ENCODE results near the gene TTC7B.

Gene TTC7B

DNA sequence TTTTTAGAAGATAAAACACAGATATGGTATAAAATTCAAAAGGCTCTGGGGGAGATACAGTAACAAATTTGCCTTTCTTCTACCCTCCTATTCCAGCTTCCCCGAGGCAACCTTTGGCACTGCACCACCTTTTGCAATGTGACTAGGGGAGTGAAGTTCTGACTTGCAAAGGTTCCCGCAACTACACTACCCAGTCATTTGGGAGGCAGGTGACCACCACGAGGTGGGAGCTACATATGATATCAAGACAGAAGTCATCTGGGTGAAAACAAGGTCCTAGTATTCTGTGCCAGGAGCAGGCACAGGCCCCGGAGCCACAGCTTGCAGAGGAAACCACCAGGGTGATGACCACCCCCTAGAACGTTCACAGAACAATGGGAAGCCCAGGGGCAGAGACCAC, 141.5 kb downstream of the TTC7B start:
- Histone ChIP-seq H3K27ac (replicated peaks) (no peak overlapping the region), H3K27me3 (ENCODE audit: insufficient read depth, poor library complexity, severe bottlenecking) (no peaks in the 10 kb centered on the region), H3K4me3 (replicated peaks; ENCODE audit: insufficient read depth, low read length) (no peak overlapping the region)
- TF ChIP-seq POLR2AphosphoS5 (IDR thresholded peaks at IDR 0.05; ENCODE audit: low read depth) (no peak), SPI1 (IDR thresholded peaks at IDR 0.05; ENCODE audit: borderline replicate concordance, low read depth) (no peak), GABPA (IDR thresholded peaks at IDR 0.05; ENCODE audit: low read depth) (no peak)
- TF ChIP-seq, protein P1, sequence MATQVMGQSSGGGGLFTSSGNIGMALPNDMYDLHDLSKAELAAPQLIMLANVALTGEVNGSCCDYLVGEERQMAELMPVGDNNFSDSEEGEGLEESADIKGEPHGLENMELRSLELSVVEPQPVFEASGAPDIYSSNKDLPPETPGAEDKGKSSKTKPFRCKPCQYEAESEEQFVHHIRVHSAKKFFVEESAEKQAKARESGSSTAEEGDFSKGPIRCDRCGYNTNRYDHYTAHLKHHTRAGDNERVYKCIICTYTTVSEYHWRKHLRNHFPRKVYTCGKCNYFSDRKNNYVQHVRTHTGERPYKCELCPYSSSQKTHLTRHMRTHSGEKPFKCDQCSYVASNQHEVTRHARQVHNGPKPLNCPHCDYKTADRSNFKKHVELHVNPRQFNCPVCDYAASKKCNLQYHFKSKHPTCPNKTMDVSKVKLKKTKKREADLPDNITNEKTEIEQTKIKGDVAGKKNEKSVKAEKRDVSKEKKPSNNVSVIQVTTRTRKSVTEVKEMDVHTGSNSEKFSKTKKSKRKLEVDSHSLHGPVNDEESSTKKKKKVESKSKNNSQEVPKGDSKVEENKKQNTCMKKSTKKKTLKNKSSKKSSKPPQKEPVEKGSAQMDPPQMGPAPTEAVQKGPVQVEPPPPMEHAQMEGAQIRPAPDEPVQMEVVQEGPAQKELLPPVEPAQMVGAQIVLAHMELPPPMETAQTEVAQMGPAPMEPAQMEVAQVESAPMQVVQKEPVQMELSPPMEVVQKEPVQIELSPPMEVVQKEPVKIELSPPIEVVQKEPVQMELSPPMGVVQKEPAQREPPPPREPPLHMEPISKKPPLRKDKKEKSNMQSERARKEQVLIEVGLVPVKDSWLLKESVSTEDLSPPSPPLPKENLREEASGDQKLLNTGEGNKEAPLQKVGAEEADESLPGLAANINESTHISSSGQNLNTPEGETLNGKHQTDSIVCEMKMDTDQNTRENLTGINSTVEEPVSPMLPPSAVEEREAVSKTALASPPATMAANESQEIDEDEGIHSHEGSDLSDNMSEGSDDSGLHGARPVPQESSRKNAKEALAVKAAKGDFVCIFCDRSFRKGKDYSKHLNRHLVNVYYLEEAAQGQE (IDR thresholded peaks at IDR 0.05; ENCODE audit: insufficient replicate concordance, low read depth): no peak
- TF ChIP-seq, protein P2, sequence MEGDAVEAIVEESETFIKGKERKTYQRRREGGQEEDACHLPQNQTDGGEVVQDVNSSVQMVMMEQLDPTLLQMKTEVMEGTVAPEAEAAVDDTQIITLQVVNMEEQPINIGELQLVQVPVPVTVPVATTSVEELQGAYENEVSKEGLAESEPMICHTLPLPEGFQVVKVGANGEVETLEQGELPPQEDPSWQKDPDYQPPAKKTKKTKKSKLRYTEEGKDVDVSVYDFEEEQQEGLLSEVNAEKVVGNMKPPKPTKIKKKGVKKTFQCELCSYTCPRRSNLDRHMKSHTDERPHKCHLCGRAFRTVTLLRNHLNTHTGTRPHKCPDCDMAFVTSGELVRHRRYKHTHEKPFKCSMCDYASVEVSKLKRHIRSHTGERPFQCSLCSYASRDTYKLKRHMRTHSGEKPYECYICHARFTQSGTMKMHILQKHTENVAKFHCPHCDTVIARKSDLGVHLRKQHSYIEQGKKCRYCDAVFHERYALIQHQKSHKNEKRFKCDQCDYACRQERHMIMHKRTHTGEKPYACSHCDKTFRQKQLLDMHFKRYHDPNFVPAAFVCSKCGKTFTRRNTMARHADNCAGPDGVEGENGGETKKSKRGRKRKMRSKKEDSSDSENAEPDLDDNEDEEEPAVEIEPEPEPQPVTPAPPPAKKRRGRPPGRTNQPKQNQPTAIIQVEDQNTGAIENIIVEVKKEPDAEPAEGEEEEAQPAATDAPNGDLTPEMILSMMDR (IDR thresholded peaks at IDR 0.05; ENCODE audit: insufficient read depth, low read length): no peak
- no peak for DNase-seq (ENCODE audit: low read depth in 1 of 2, low spot score in 1 of 2)

DNA sequence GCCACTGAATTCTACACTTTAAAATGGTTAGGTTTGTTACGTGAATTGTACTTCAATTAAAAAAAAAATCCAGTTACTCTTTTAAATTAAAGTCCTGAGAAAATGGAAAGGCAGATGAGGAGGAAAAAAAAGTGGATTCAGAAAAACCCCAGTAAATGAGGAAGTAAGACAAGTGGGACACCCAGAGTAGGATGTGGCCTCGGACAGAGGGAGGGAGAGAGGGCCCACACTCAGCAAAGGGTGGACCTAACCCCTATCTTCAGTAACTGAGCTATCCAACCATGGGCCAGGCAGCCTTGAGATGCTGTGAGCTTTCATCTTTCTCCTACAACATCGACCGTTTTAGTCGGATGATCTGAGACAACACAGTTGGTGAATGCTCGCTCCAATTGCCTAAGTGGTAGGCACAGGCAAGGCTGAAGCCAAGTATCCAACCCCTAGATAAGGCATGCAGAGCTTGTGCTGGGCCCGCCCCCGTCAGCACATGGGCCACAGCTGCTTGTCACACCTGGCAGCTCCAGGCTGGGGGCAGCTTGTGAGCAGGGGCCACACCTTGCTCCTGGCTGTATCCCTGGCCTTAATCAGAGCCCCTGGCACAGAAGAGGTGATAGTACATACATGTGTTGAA, 142.1 kb downstream of the TTC7B start:
- DNase-seq (ENCODE audit: low read depth in 1 of 2, low spot score in 1 of 2): peak in 1 of 2 experiments; percentile 36
- no peak overlapping the region for H3K27ac ChIP-seq (replicated peaks)

DNA sequence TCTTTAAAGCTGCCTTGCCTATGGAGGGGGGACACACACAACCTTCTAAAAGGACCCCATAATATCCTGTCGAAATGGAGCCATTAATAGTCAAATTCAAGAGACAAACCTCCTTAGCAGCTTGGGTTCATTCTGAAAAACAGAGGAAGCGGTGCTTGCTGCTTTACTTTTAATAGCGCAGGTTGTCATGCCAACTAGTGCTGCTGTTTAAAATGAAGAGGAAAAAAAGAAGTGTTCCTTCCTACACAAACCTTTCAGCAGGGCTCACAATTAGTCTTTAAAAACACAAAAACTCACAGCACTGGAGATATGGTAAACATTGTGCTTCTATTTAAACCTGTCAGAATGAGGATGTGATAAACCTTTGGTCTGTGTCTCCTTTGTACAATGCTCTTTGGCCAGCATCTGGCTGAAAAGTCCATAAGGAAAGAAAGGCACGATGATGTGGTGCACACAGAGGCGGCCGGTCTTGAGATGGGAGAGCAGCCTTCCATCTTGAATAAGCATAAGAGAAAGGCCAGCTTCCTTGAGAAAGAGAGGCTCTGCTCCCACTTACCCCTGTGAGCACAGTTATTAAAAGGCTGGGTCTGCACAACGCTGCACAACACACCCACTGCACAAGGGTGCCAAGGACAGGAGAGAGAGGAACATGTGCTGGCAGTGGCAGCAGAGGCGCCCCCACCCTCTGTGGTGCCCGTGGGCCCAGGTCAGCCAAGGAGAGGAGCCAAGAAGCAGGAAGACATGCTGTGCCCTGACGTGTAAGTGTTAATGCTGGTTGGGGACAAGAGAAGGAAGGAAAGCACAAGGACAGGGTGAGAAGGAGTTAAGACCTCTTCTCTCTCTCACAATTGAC, 144.6 kb downstream of the TTC7B start:
- DNase-seq (ENCODE audit: low read depth in 1 of 2, low spot score in 1 of 2): no peak

More for the DNA sequence above, 142.1 kb downstream of the TTC7B start:
- H3K4me3 ChIP-seq (replicated peaks; ENCODE audit: insufficient read depth, low read length): no peak overlapping the region
- no peaks in the 10 kb centered on the region for H3K27me3 ChIP-seq (ENCODE audit: insufficient read depth, poor library complexity, severe bottlenecking)
- no peak for TF ChIP-seq POLR2AphosphoS5 (IDR thresholded peaks at IDR 0.05; ENCODE audit: low read depth)
- TF ChIP-seq, protein P2 (IDR thresholded peaks at IDR 0.05; ENCODE audit: insufficient read depth, low read length): no peak
- TF ChIP-seq GABPA (IDR thresholded peaks at IDR 0.05; ENCODE audit: low read depth): no peak
- TF ChIP-seq, protein P1 (IDR thresholded peaks at IDR 0.05; ENCODE audit: insufficient replicate concordance, low read depth): no peak

More for the DNA sequence above, 144.6 kb downstream of the TTC7B start:
- no peak for TF ChIP-seq GABPA (IDR thresholded peaks at IDR 0.05; ENCODE audit: low read depth)
- TF ChIP-seq POLR2AphosphoS5 (IDR thresholded peaks at IDR 0.05; ENCODE audit: low read depth): no peak
- TF ChIP-seq, protein P2 (IDR thresholded peaks at IDR 0.05; ENCODE audit: insufficient read depth, low read length): no peak
- no peak for TF ChIP-seq SPI1 (IDR thresholded peaks at IDR 0.05; ENCODE audit: borderline replicate concordance, low read depth)
- TF ChIP-seq, protein P1 (IDR thresholded peaks at IDR 0.05; ENCODE audit: insufficient replicate concordance, low read depth): no peak
- no peaks in the 10 kb centered on the region for H3K27me3 ChIP-seq (ENCODE audit: insufficient read depth, poor library complexity, severe bottlenecking)
- no peak overlapping the region for H3K4me3 ChIP-seq (replicated peaks; ENCODE audit: insufficient read depth, low read length)
- H3K27ac ChIP-seq (replicated peaks): no peak overlapping the region

All from HL-60 (cell line).